NT2/D1 (cell line): ENCODE results near the gene WBP11.

ENCODE experiments used
- DNase-seq: peaks from one replicate; pipeline ENCODE4 v3.0.0-alpha.2; 2011; ENCODE audit warnings: low read depth, low spot score
- H3K27me3 ChIP-seq: 2 replicates; pipeline ENCODE4 v1.6.0; 2011; ENCODE audit warnings: mild to moderate bottlenecking; ENCODE audit not compliant: insufficient read length, insufficient read depth
- H3K36me3 ChIP-seq: 2 replicates; pipeline ENCODE4 v1.6.1; 2011; ENCODE audit warnings: mild to moderate bottlenecking, low read length, mixed read lengths; ENCODE audit not compliant: insufficient read depth, insufficient read length
- H3K4me1 ChIP-seq: 2 replicates; pipeline ENCODE4 v1.5.1; 2011; ENCODE audit not compliant: insufficient read depth, insufficient read length
- H3K4me3 ChIP-seq: 2 replicates; pipeline ENCODE4 v1.5.1; 2011; ENCODE audit warnings: low read depth; ENCODE audit not compliant: insufficient read length
- H3K9ac ChIP-seq: 2 replicates; pipeline ENCODE4 v1.6.0; 2011; ENCODE audit warnings: low read depth; ENCODE audit not compliant: insufficient read length
- H3K9me3 ChIP-seq: 2 replicates; pipeline ENCODE4 v1.5.1; 2011; ENCODE audit warnings: mild to moderate bottlenecking, low read length; ENCODE audit not compliant: insufficient read depth
- SUZ12 ChIP-seq: IDR thresholded peaks from 2 replicates; pipeline ENCODE4 v1.6.1; 2011; ENCODE audit not compliant: insufficient read length, insufficient read depth; ENCODE audit errors: extremely low read depth
- YY1 ChIP-seq: IDR thresholded peaks from 2 replicates; pipeline ENCODE4 v1.6.1; 2011; ENCODE audit not compliant: insufficient read length, insufficient read depth
- ZNF274 ChIP-seq: IDR thresholded peaks from 2 replicates; pipeline ENCODE4 v1.6.1; 2011; ENCODE audit warnings: mild to moderate bottlenecking, low read depth, low read length

Gene WBP11

GRCh38 chr12:14845350-14845750, 42.1 kb upstream of the WBP11 start:
- peak; percentile 76 for DNase-seq
- H3K9me3 ChIP-seq: no peaks in the 10 kb centered on the region
- no peak overlapping the region for H3K4me3 ChIP-seq
- TF ChIP-seq SUZ12 (no peak), ZNF274 (no peak), YY1 (no peak)
- no peak overlapping the region for H3K9ac ChIP-seq
- no peaks in the 10 kb centered on the region for H3K27me3 ChIP-seq
- no peaks in the 10 kb centered on the region for H3K4me1 ChIP-seq
- H3K36me3 ChIP-seq: no peaks in the 10 kb centered on the region

DNA sequence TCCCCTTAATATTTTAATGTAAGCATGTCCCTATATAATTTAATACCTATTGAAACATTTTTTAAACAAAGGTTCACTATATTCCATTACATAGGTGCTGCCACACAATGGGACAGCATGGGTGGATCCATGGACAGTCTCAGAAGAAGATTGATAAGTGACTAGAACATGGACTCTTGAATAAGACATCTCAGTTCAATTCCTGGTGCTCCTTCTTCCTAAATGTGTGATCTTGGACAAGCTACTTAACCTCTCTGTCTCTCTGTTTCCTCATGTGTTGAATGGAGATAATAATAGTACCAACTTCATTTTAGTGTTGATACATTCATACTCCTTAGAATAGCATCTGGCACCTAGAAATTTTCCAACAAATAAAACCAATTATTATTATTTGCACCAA, 41.1 kb upstream of the WBP11 start:
- Histone ChIP-seq H3K9ac (no peak overlapping the region), H3K9me3 (no peaks in the 10 kb centered on the region; the same call in 1 of the 2 replicates), H3K4me3 (no peak overlapping the region), H3K36me3 (no peaks in the 10 kb centered on the region), H3K4me1 (no peaks in the 10 kb centered on the region), H3K27me3 (no peaks in the 10 kb centered on the region)
- DNase-seq: no peak
- TF ChIP-seq YY1 (no peak), SUZ12 (no peak), ZNF274 (no peak)

- no peaks in the 10 kb centered on the region for H3K27me3 ChIP-seq
- no peak within 1 kb of the TSS for H3K9ac ChIP-seq
- TF ChIP-seq SUZ12 (no peak), YY1 (no peak), ZNF274 (no peak)
- H3K36me3 ChIP-seq: no peaks in the 10 kb centered on the region
- H3K4me3 ChIP-seq: no peak within 1 kb of the TSS
- no peak for DNase-seq
- no peaks in the 10 kb centered on the region; the same call in 1 of the 2 replicates for H3K9me3 ChIP-seq
- no peaks in the 10 kb centered on the region for H3K4me1 ChIP-seq
These were observed 40.2 kb upstream of the WBP11 start, which contains the start of gene ART4 for GRCh38 chr12:14843425-14843887. Gene ART4, minus strand, starts transcription at chr12:14843526. Its CDS starts 413 bp downstream, at chr12:14843113.

DNA sequence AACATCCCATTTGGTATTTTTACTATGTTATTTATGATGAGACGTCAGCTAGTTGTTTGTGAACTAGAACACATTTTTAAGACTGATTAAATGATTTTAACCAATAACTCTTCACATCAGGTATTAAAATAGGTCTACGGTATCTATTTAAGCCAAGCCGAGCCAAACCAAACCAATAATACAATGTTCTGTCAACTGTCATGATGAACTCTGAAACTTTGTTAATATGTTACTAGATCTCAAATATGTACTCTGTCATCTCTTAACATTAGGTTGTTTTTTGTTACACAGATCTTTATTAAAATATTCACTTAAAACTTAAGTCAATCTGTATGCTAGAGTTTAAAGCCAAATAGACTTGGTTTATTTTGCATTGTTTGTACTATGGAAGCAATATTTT, 39.0 kb upstream of the WBP11 start:
- no peaks in the 10 kb centered on the region; the same call in none of the 2 replicates for H3K9me3 ChIP-seq
- no peaks in the 10 kb centered on the region for H3K36me3 ChIP-seq
- TF ChIP-seq SUZ12: no peak
- no peak for TF ChIP-seq ZNF274
- no peak for TF ChIP-seq YY1
- H3K9ac ChIP-seq: no peak overlapping the region
- no peaks in the 10 kb centered on the region for H3K27me3 ChIP-seq
- no peak for DNase-seq
- H3K4me3 ChIP-seq: no peak overlapping the region
- no peaks in the 10 kb centered on the region for H3K4me1 ChIP-seq

DNA sequence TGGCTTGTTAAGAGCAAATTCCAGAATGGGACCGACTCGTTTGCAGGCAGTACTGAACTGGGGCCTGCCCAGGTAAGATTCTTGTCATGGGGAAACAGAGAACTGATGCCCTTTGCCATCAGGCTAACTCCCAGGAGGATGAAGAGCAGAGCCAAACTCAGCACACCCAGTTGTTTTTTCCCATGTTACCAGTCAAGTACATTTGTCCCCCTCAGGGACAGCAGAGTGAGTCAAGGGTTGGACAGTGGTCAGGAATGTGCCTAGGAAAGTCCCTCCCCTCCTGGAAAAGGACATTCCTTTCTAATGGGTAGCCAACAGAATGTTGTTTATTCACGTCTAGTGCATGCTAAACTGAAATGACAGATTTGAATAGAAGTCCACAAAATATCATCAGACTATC, 38.5 kb upstream of the WBP11 start:
- TF ChIP-seq SUZ12: no peak
- TF ChIP-seq ZNF274: no peak
- no peak for TF ChIP-seq YY1
- no peaks in the 10 kb centered on the region for H3K36me3 ChIP-seq
- no peaks in the 10 kb centered on the region for H3K27me3 ChIP-seq
- H3K9ac ChIP-seq: no peak overlapping the region
- peak; percentile 27 for DNase-seq
- no peaks in the 10 kb centered on the region for H3K4me1 ChIP-seq
- H3K9me3 ChIP-seq: no peaks in the 10 kb centered on the region; the same call in none of the 2 replicates
- H3K4me3 ChIP-seq: no peak overlapping the region

DNA sequence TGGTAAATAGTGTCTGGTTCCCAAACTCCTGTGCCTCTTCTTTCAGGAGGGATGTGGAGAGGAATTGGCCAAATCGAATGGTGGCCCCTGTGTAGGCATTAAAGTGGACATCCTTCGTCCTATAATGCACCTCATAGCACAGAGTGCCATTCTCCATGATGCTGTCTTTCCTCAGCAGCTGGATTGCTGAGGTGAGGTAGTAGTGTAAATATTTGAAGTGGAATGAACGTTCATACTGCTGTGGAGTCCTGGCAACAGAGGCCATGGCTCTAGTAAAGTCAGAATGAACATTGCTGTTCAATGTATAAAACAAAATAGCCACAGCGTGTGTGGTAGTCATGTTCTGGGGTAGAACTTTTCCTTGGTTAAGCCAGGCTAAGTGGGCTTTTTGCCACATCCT, 37.3 kb upstream of the WBP11 start:
- no peaks in the 10 kb centered on the region for H3K4me1 ChIP-seq
- TF ChIP-seq YY1: no peak
- TF ChIP-seq SUZ12: no peak
- TF ChIP-seq ZNF274: no peak

GRCh38 chr12:14839262-14839661, 36.0 kb upstream of the WBP11 start:
- H3K4me1 ChIP-seq: no peaks in the 10 kb centered on the region
- TF ChIP-seq SUZ12: no peak
- no peak overlapping the region for H3K9ac ChIP-seq
- H3K27me3 ChIP-seq: no peaks in the 10 kb centered on the region
- no peaks in the 10 kb centered on the region; the same call in none of the 2 replicates for H3K9me3 ChIP-seq
- no peak overlapping the region for H3K4me3 ChIP-seq
- H3K36me3 ChIP-seq: no peaks in the 10 kb centered on the region
- DNase-seq: no peak

More for the DNA sequence above, 37.3 kb upstream of the WBP11 start:
- Histone ChIP-seq H3K4me3 (no peak overlapping the region), H3K27me3 (no peaks in the 10 kb centered on the region), H3K36me3 (no peaks in the 10 kb centered on the region), H3K9me3 (no peaks in the 10 kb centered on the region; the same call in none of the 2 replicates), H3K9ac (no peak overlapping the region)
- DNase-seq: no peak
